ENCODE data around the gene ABHD16A.
A peak's percentile ranks its signal among the peaks of the same experiment; 100 is the strongest.

Gene ABHD16A

DNA sequence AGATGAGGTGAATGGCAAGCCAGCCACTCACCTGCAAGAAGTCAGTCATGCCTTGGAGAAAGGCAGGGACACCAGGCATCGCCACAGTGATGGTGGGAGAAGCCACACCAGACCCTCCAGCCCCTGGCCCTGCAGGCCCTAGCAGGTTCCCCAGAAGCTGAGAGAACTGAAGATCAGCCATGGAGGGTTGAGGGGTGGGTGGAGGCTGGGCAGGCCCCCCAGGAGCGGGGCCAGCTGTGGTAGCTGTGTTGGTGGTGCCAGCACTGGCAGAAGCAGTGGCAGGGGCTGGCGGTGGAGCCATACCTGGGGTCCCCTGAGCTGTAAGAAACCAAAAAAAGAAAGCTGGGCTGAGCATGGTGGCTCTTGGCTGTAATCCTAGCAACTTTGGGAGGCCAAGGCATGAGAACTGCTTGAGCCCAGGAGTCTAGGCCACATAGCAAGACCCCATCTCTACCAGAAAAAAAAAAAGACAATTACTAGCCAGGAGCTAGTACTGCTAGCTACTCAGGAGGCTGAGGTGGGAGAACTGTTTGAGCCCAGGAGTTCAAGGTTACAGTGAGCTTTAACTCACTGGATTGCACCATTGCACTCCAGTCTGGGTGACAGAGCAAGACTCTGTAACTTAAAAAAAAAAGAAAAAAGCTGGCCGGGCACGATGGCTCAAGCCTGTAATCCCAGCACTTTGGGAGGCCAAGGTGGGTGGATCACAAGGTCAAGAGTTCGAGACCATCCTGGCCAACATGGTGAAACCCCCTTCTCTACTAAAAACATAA, 60.1 kb downstream of the ABHD16A start:
- TF ChIP-seq, protein P1, sequence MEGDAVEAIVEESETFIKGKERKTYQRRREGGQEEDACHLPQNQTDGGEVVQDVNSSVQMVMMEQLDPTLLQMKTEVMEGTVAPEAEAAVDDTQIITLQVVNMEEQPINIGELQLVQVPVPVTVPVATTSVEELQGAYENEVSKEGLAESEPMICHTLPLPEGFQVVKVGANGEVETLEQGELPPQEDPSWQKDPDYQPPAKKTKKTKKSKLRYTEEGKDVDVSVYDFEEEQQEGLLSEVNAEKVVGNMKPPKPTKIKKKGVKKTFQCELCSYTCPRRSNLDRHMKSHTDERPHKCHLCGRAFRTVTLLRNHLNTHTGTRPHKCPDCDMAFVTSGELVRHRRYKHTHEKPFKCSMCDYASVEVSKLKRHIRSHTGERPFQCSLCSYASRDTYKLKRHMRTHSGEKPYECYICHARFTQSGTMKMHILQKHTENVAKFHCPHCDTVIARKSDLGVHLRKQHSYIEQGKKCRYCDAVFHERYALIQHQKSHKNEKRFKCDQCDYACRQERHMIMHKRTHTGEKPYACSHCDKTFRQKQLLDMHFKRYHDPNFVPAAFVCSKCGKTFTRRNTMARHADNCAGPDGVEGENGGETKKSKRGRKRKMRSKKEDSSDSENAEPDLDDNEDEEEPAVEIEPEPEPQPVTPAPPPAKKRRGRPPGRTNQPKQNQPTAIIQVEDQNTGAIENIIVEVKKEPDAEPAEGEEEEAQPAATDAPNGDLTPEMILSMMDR (conservative IDR thresholded peaks at IDR 0.05; ENCODE audit: low read depth, low read length), result no peak
- H3K4me3 ChIP-seq (ENCODE audit: low read depth, low read length), result no peak overlapping the region
- DNase-seq (ENCODE audit: low read depth), result no peak

DNA sequence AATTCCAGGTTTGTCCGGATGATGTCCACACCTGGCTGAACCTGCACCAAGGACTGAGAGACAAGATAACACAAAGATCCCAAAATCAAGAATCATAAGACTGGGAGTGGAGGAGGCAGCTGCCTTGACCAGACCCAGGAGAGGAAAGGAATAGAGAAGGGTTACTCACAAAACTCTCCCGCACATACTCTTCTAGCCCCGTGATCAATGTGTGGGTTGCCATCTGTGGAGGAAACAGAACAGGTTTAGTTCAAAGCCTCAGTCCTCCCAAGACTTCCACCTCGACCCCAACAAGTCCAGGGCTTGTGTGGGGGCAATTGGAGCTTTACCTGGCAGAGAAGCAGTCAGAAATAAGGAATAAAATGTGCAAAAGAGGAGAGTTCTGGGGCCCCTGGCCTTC, 61.8 kb downstream of the ABHD16A start:
- DNase-seq (ENCODE audit: low read depth), result no peak
- H3K4me3 ChIP-seq (ENCODE audit: low read depth, low read length), result no peak overlapping the region

GRCh38 chr6:31640612-31641011, 62.5 kb downstream of the ABHD16A start:
- no peak for DNase-seq (ENCODE audit: low read depth)
- no peak overlapping the region for H3K4me3 ChIP-seq (ENCODE audit: low read depth, low read length)
- TF ChIP-seq, protein P1 (conservative IDR thresholded peaks at IDR 0.05; ENCODE audit: low read depth, low read length), result no peak

More for the DNA sequence above, 61.8 kb downstream of the ABHD16A start:
- TF ChIP-seq, protein P1 (conservative IDR thresholded peaks at IDR 0.05; ENCODE audit: low read depth, low read length), result no peak

- peak; percentile 48 for DNase-seq (ENCODE audit: low read depth)
- TF ChIP-seq, protein P1 (conservative IDR thresholded peaks at IDR 0.05; ENCODE audit: low read depth, low read length), result no peak
- no peak overlapping the region for H3K4me3 ChIP-seq (ENCODE audit: low read depth, low read length)
Measured at GRCh38 chr6:31639449-31639861, 63.7 kb downstream of the ABHD16A start.

- TF ChIP-seq, protein P1 (conservative IDR thresholded peaks at IDR 0.05; ENCODE audit: low read depth, low read length), result no peak
- no peak overlapping the region for H3K4me3 ChIP-seq (ENCODE audit: low read depth, low read length)
- no peak for DNase-seq (ENCODE audit: low read depth)
Measured at GRCh38 chr6:31639043-31639442, 64.1 kb downstream of the ABHD16A start.
